GM10266 (cell line): ENCODE measurements around the gene SETBP1.
A peak's percentile ranks its signal among the peaks of the same experiment; 100 is the strongest.

Experiments used
- DNase-seq: peaks from one replicate; pipeline ENCODE4 v3.0.0; 2012; ENCODE audit errors: extremely low spot score
- CTCF ChIP-seq: IDR thresholded peaks from 2 replicates; pipeline ENCODE4 v1.5.1; 2012; ENCODE audit warnings: mild to moderate bottlenecking, low read depth; ENCODE audit not compliant: control insufficient read depth, insufficient read depth; ENCODE audit errors: missing control alignments

Gene SETBP1

GRCh38 chr18:45106331-45106774 lies 425.7 kb downstream of the SETBP1 start:
- TF ChIP-seq CTCF = no peak
- peak; percentile 18 for DNase-seq

GRCh38 chr18:45107425-45107824 lies 426.7 kb downstream of the SETBP1 start:
- no peak for TF ChIP-seq CTCF
- DNase-seq = no peak

GRCh38 chr18:45108754-45109153 lies 428.1 kb downstream of the SETBP1 start:
- no peak for TF ChIP-seq CTCF
- DNase-seq = no peak

GRCh38 chr18:45109271-45109670 lies 428.6 kb downstream of the SETBP1 start:
- TF ChIP-seq CTCF = no peak
- DNase-seq = no peak

GRCh38 chr18:45109706-45110105 lies 429.0 kb downstream of the SETBP1 start:
- no peak for DNase-seq
- TF ChIP-seq CTCF = no peak

- no peak for TF ChIP-seq CTCF
Measured at GRCh38 chr18:45110577-45111501, 430.2 kb downstream of the SETBP1 start.

GRCh38 chr18:45111502-45111848 lies 430.8 kb downstream of the SETBP1 start:
- no peak for TF ChIP-seq CTCF
- DNase-seq = no peak

More at GRCh38 chr18:45110577-45111501, 430.2 kb downstream of the SETBP1 start:
- DNase-seq = no peak
